Colonic mucosa (tissue), 4 donors: ENCODE data around the gene CCNE1. TPM values are rescaled to one million over a fixed set of nuclear protein-coding genes. Genes with fewer than 3 reads are reported as not detected.

Experiments used
- DNase-seq: peaks from one replicate; pipeline ENCODE4 v3.0.0-alpha.2; 2020
- H3K27ac ChIP-seq: fragments of 200-600 bp; one replicate; pipeline ENCODE4 v1.8.0; 2021
- H3K27me3 ChIP-seq: fragments of 200-600 bp; one replicate; pipeline ENCODE4 v1.8.0; 2021
- H3K36me3 ChIP-seq: fragments of 200-600 bp; one replicate; pipeline ENCODE4 v1.8.0; 2021
- H3K4me1 ChIP-seq: fragments of 200-600 bp; one replicate; pipeline ENCODE4 v1.8.0; 2021; ENCODE audit warnings: mild to moderate bottlenecking
- H3K4me3 ChIP-seq: fragments of 200-600 bp; one replicate; pipeline ENCODE4 v1.8.0; 2021
- H3K9ac ChIP-seq, 2 donors: one replicate each; pipeline ENCODE4 v1.7.0; 2013; ENCODE audit warnings: control low read depth in 2 of 2, low read depth in 2 of 2, low read length in 2 of 2
- H3K9me3 ChIP-seq: fragments of 200-600 bp; one replicate; pipeline ENCODE4 v1.8.0; 2021
- CTCF ChIP-seq: fragments of 200-600 bp; IDR thresholded peaks from one replicate; pipeline ENCODE4 v1.8.0; 2022; ENCODE audit warnings: antibody characterized with exemption, mild to moderate bottlenecking
- intact Hi-C: fragments of 100-400 bp; cut with DNase I; formaldehyde crosslinking; loops from one replicate; pipeline ENCODE4 v1.14.1; 2022
- total RNA-seq, 2 donors: library from RNA; stranded (reverse); fragmentation: NEBNext Ultra II Directional in 1 of 2; extraction: Animal tissue kit (Norgen Biotek cat#: 25700) in 1 of 2; gene quantifications; one replicate each; pipeline ENCODE4 v1.2.1, GENCODE V29; 2021
- donor health status: healthy.
- donor health status: DM: no; HTN: no; CAD: no.
- donor health status: DM: no; HTN: no; CAD: no.

CCNE1 gene
- total RNA-seq, result 10 to 100 TPM in 1 of 2 donors, 1 to 10 TPM in 1; 5.1 to 10.6 TPM

DNA sequence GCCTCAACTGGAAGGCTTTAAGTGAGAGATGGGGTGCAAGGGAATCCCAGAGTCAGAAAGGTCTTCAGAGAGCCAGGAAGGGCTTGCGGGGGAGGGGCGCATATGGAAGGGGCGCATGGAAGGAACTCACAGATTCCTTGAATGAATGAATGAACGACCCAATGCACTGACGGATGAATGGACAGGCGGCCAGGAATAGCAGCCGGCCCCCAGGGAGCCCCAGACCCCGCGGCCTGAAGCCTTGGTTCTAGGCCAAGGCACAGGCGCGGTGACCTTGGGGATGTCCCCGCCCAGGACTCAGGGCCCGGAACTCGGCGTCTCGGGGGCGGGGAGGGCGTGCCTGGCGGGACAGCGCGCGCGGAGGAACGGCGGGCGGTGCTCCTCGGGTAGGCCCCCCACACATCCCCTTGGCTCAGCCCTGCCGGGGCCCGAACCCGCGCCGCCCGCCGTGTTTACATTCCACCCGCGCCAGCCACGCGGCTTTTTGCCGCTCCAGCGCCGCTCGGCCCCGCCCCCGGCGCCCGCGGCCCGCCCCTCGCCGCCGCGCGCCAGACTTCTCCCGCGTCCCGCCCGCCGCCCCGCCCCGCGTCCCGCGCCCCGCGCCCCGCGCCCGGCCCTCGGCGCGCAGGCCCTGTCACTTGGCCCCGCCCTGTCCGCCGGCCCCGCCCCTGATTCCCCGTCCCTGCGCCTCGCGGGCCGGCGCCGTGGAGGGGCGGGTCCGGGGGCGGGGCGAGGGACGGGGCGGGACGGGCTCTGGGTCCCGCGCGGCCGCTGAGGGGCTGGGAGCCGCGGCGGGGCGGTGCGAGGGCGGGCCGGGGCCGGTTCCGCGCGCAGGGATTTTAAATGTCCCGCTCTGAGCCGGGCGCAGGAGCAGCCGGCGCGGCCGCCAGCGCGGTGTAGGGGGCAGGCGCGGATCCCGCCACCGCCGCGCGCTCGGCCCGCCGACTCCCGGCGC is at the start of gene CCNE1:
TSS of gene CCNE1 (plus strand) at position 867 of the 955 bp plus-strand sequence. CDS start 565 bp downstream, outside the sequence.
- Histone ChIP-seq H3K27me3 (no peaks in the 10 kb centered on the region), H3K4me1 (no peaks in the 10 kb centered on the region), H3K9ac (peak within 1 kb of the TSS; percentile 55 to 72), H3K9me3 (no peaks in the 10 kb centered on the region), H3K27ac (peak within 1 kb of the TSS; percentile 44), H3K4me3 (peak within 1 kb of the TSS; percentile 62), H3K36me3 (no peaks in the 10 kb centered on the region)
- TF ChIP-seq CTCF, result no peak
- intact Hi-C loops, result loop anchor here (5.0 kb wide), 1 partner anchor 36 kb away; no protein-coding TSS in a partner anchor
- DNase-seq, result peak; percentile 96

DNA sequence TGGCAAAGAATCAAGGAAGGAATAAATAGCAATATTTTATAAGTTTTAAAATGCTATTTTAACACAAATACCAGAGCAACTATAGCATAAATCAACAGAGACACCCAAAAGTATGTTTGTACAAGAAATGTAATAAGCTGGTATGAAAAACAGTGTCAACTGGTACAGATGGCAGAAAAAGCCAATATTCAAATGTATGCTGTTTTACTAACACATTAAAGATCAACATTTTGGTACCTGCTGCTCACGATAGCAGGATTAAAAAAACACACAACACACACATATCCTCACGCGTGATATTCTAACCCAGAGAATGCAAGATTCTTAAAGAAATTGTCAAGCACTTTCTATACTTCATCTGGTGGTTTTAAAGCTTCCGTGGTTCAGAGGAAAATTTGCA is 48.6 kb upstream of the CCNE1 start:
- DNase-seq, result no peak
- H3K27me3 ChIP-seq, result no peaks in the 10 kb centered on the region
- no peak for TF ChIP-seq CTCF
- H3K4me3 ChIP-seq, result no peak overlapping the region
- no peaks in the 10 kb centered on the region for H3K4me1 ChIP-seq
- intact Hi-C loops, result no loop called here
- no peaks in the 10 kb centered on the region for H3K36me3 ChIP-seq
- H3K27ac ChIP-seq, result no peak overlapping the region
- no peaks in the 10 kb centered on the region for H3K9me3 ChIP-seq
- H3K9ac ChIP-seq, result no peak overlapping the region

DNA sequence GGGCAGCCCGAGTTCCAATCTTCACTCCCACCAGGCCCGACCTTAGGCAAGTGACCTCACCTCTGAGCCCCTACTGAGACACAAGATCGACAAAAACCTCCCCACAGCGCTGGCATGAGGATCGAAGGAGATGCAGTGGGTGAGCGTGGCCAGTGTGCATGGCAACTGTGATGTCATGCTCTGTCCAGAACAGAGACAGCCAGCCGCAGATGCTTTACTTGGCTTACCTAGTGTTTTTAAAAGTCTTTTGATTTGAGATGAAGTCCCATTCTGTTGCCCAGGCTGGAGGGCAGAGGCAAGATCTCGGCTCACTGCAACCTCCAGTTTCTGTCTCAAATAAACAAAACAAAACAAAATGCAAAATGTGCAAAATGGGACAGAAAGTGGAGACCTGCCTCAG is 47.4 kb upstream of the CCNE1 start:
- Histone ChIP-seq H3K4me1 (no peaks in the 10 kb centered on the region), H3K27ac (no peak overlapping the region), H3K27me3 (no peaks in the 10 kb centered on the region), H3K36me3 (no peaks in the 10 kb centered on the region), H3K9me3 (no peaks in the 10 kb centered on the region), H3K9ac (no peak overlapping the region), H3K4me3 (no peak overlapping the region)
- intact Hi-C loops, result no loop called here
- no peak for DNase-seq
- no peak for TF ChIP-seq CTCF

- Histone ChIP-seq H3K4me3 (no peak overlapping the region), H3K27ac (no peak overlapping the region), H3K27me3 (no peaks in the 10 kb centered on the region), H3K36me3 (no peaks in the 10 kb centered on the region), H3K9me3 (no peaks in the 10 kb centered on the region), H3K9ac (no peak overlapping the region), H3K4me1 (no peaks in the 10 kb centered on the region)
- intact Hi-C loops, result loop anchor here (5.0 kb wide), 1 partner anchor 106 kb away; no protein-coding TSS in a partner anchor
- TF ChIP-seq CTCF, result no peak
- no peak for DNase-seq
Observed at GRCh38 chr19:29766100-29766499, 45.7 kb upstream of the CCNE1 start.

GRCh38 chr19:29767039-29767735 is 44.6 kb upstream of the CCNE1 start:
- Histone ChIP-seq H3K36me3 (no peaks in the 10 kb centered on the region), H3K27ac (no peak overlapping the region), H3K4me3 (no peak overlapping the region), H3K9me3 (no peaks in the 10 kb centered on the region), H3K27me3 (no peaks in the 10 kb centered on the region), H3K9ac (no peak overlapping the region), H3K4me1 (no peaks in the 10 kb centered on the region)
- intact Hi-C loops, result loop anchor here (5.0 kb wide), 1 partner anchor 105 kb away; no protein-coding TSS in a partner anchor
- no peak for TF ChIP-seq CTCF
- DNase-seq, result no peak
